GM12878 (cell line): Measurements from ENCODE around the gene CCDC15. TPM values are rescaled to one million over a fixed set of nuclear protein-coding genes. Genes with fewer than 3 reads are reported as not detected.
A peak's percentile ranks its signal among the peaks of the same experiment; 100 is the strongest.

Experiments
- BMI1 ChIP-seq: fragments of 450-650 bp; IDR thresholded peaks from 2 replicates; pipeline ENCODE4 v1.6.1; 2016; ENCODE audit warnings: mild to moderate bottlenecking, moderate library complexity, borderline replicate concordance
- HDAC2 ChIP-seq: fragments of 200-600 bp; sonication (generic); IDR thresholded peaks from 2 replicates; pipeline ENCODE4 v1.6.1; 2017
- HDAC6 ChIP-seq: fragments of 200-600 bp; sonication (generic); IDR thresholded peaks from one replicate; pipeline ENCODE4 v1.8.0; 2017; ENCODE audit warnings: antibody characterized with exemption; ENCODE audit not compliant: unreplicated experiment
- NFXL1 ChIP-seq: fragments of 450-650 bp; IDR thresholded peaks from 2 replicates; pipeline ENCODE4 v1.6.1; 2017; ENCODE audit warnings: antibody characterized with exemption, mild to moderate bottlenecking, borderline replicate concordance
- RUNX3 ChIP-seq: IDR thresholded peaks from 2 replicates; pipeline ENCODE4 v1.6.1; 2012; ENCODE audit warnings: low read length, inconsistent platforms
- TCF3 ChIP-seq: IDR thresholded peaks from 2 replicates; pipeline ENCODE4 v1.6.1; 2012; ENCODE audit warnings: low read depth, mild to moderate bottlenecking, low read length, borderline replicate concordance; ENCODE audit not compliant: insufficient read depth
- polyA plus RNA-seq, 11 experiments: library from polyadenylated mRNA; depleted of rRNA in 4 of 11; unstranded in 6 of 11; stranded (reverse) in 5 of 11; fragments of >200 nt; fragmentation: Nextera tagmentation in 4 of 11; fragmentation: Illumina TruSeq in 1 of 11; extraction: Ambion mirVana in 4 of 11; extraction: Trizol in 1 of 11; gene quantifications; 1 replicate in 1 of 11; 2 replicates in 10 of 11; pipeline versions ENCODE4 v1.2.1 to v1.2.3, GENCODE V29; 2011 to 2016; ENCODE audit warnings: inconsistent platforms in 2 of 11, missing spikeins in 2 of 11, low read depth in 1 of 11
- total RNA-seq, 4 experiments: library from RNA; depleted of rRNA in 3 of 4; stranded (reverse); fragments of >200 nt in 3 of 4; fragmentation: Illumina TruSeq in 1 of 4; extraction: Trizol in 1 of 4; gene quantifications; 2 replicates each; pipeline versions ENCODE4 v1.2.1 to v1.2.3, GENCODE V29; 2013 to 2021
- TF ChIP-seq, protein P1 (sequence below), 3 experiments: IDR thresholded peaks in 2 of 3; conservative IDR thresholded peaks in 1 of 3; 2 replicates each; pipeline ENCODE4 v1.5.1; 2011; ENCODE audit warnings: low read depth in 3 of 3, low read length in 3 of 3, mild to moderate bottlenecking in 3 of 3, control low read depth in 2 of 3, moderate library complexity in 2 of 3, inconsistent platforms in 1 of 3, mixed read lengths in 1 of 3; ENCODE audit not compliant: control insufficient read depth in 2 of 3, insufficient read depth in 1 of 3; ENCODE audit errors: extremely low read depth in 1 of 3
- TF ChIP-seq, protein P2 (sequence below): IDR thresholded peaks from 2 replicates; pipeline ENCODE4 v1.6.1; 2011; ENCODE audit warnings: low read depth, low read length, improper control_type of control experiment, borderline replicate concordance
- TF ChIP-seq, protein P3 (sequence below): fragments of 450-650 bp; IDR thresholded peaks from 2 replicates; pipeline ENCODE4 v1.6.1; 2017; ENCODE audit warnings: low read depth, mild to moderate bottlenecking, moderate library complexity

The CCDC15 gene
- total and polyA plus RNA-seq, 10 of the 15 experiments (the other 5 are each of a cell fraction or from before 2014, with no cell fraction given), result 2.0 to 5.3 (median 3.3) TPM

- TF ChIP-seq, protein P1, sequence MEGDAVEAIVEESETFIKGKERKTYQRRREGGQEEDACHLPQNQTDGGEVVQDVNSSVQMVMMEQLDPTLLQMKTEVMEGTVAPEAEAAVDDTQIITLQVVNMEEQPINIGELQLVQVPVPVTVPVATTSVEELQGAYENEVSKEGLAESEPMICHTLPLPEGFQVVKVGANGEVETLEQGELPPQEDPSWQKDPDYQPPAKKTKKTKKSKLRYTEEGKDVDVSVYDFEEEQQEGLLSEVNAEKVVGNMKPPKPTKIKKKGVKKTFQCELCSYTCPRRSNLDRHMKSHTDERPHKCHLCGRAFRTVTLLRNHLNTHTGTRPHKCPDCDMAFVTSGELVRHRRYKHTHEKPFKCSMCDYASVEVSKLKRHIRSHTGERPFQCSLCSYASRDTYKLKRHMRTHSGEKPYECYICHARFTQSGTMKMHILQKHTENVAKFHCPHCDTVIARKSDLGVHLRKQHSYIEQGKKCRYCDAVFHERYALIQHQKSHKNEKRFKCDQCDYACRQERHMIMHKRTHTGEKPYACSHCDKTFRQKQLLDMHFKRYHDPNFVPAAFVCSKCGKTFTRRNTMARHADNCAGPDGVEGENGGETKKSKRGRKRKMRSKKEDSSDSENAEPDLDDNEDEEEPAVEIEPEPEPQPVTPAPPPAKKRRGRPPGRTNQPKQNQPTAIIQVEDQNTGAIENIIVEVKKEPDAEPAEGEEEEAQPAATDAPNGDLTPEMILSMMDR (IDR thresholded peaks at IDR 0.05 in 2 of 3, conservative IDR thresholded peaks at IDR 0.05 in 1 of 3; ENCODE audit: control insufficient read depth in 2 of 3, extremely low read depth in 1 of 3, insufficient read depth in 1 of 3, low read depth in 3 of 3, low read length in 3 of 3), result no peak
- no peak for TF ChIP-seq NFXL1
- TF ChIP-seq, protein P2, sequence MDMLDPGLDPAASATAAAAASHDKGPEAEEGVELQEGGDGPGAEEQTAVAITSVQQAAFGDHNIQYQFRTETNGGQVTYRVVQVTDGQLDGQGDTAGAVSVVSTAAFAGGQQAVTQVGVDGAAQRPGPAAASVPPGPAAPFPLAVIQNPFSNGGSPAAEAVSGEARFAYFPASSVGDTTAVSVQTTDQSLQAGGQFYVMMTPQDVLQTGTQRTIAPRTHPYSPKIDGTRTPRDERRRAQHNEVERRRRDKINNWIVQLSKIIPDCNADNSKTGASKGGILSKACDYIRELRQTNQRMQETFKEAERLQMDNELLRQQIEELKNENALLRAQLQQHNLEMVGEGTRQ, result no peak
- TF ChIP-seq HDAC6, result no peak
- TF ChIP-seq HDAC2, result no peak
- 0 out of 2 replicates have a peak, but pooled peaks have one; percentile 7 for TF ChIP-seq RUNX3
- no peak for TF ChIP-seq TCF3
- TF ChIP-seq, protein P3, sequence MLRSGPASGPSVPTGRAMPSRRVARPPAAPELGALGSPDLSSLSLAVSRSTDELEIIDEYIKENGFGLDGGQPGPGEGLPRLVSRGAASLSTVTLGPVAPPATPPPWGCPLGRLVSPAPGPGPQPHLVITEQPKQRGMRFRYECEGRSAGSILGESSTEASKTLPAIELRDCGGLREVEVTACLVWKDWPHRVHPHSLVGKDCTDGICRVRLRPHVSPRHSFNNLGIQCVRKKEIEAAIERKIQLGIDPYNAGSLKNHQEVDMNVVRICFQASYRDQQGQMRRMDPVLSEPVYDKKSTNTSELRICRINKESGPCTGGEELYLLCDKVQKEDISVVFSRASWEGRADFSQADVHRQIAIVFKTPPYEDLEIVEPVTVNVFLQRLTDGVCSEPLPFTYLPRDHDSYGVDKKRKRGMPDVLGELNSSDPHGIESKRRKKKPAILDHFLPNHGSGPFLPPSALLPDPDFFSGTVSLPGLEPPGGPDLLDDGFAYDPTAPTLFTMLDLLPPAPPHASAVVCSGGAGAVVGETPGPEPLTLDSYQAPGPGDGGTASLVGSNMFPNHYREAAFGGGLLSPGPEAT, result 0 out of 2 replicates have a peak, but pooled peaks have one; percentile 12
- no peak for TF ChIP-seq BMI1
Observed at GRCh38 chr11:124930799-124931198, 23.2 kb upstream of the CCDC15 start (continued).
